ENCODE results near the gene ANKS1B. TPM values are rescaled to one million over a fixed set of nuclear protein-coding genes. Genes with fewer than 3 reads are reported as not detected.

ANKS1B gene
- total RNA-seq, 1 experiment from 2014 or later: 0.54 TPM

DNA sequence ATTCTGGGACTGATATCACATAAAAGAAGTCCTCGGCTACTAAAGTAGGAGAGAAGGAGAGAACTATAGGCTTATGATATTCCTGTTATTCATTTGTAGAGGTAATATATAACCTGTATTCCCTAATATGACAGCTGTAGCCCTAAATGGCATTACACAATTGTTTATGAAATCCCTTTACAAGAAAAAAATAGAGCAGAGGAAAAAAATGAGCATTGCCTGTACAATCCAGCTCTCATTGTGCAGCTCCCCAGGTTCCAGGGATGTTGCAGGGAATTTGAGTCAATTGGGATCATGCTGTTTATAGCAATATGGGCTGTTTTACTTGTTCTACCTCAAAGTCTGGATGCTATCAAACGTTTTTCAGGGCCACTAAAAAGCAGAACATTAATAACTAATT, 1166.5 kb downstream of the ANKS1B start:
- no peaks in the 10 kb centered on the region for H4K20me1 ChIP-seq (ENCODE audit: insufficient read depth)
- intact Hi-C loops (cut with micrococcal nuclease): no loop called here
- H3K4me3 ChIP-seq (replicated peaks in 1 of 2; ENCODE audit: low read depth in 1 of 2, low read length in 2 of 2): no peak overlapping the region
- H3K36me3 ChIP-seq (ENCODE audit: control insufficient read depth in 1 of 2, insufficient read depth in 2 of 2, low read length in 2 of 2): no peaks in the 10 kb centered on the region
- TF ChIP-seq POLR2AphosphoS5 (IDR thresholded peaks at IDR 0.05; ENCODE audit: low read depth, low read length): no peak
- TF ChIP-seq JUND (IDR thresholded peaks at IDR 0.05): no peak
- TF ChIP-seq SRF (IDR thresholded peaks at IDR 0.05; ENCODE audit: low read depth): no peak
- no peak for TF ChIP-seq FOSL1 (IDR thresholded peaks at IDR 0.05; ENCODE audit: low read depth)
- no peak for TF ChIP-seq CTCF (IDR thresholded peaks at IDR 0.05 in 2 of 3, conservative IDR thresholded peaks at IDR 0.05 in 1 of 3; ENCODE audit: borderline replicate concordance in 1 of 3, insufficient read depth in 1 of 3, low read depth in 2 of 3, low read length in 2 of 3)
- TF ChIP-seq RAD21 (IDR thresholded peaks at IDR 0.05; ENCODE audit: low read depth): no peak
- no peak for TF ChIP-seq TCF7L2 (IDR thresholded peaks at IDR 0.05; ENCODE audit: borderline replicate concordance, extremely low read depth, insufficient read depth, insufficient read length)
- no peak for TF ChIP-seq SIN3A (IDR thresholded peaks at IDR 0.05; ENCODE audit: low read depth)
- no peak for TF ChIP-seq YY1 (IDR thresholded peaks at IDR 0.05; ENCODE audit: extremely low read depth, insufficient replicate concordance, low read depth, low read length)
- no peak for TF ChIP-seq EZH2 (IDR thresholded peaks at IDR 0.05)
- TF ChIP-seq ELF1 (IDR thresholded peaks at IDR 0.05; ENCODE audit: borderline replicate concordance, low read depth): no peak
- no peak for TF ChIP-seq SP1 (IDR thresholded peaks at IDR 0.05; ENCODE audit: low read depth)
- TF ChIP-seq ZNF274 (IDR thresholded peaks at IDR 0.05; ENCODE audit: low read depth, low read length): no peak
- TF ChIP-seq, protein P1, sequence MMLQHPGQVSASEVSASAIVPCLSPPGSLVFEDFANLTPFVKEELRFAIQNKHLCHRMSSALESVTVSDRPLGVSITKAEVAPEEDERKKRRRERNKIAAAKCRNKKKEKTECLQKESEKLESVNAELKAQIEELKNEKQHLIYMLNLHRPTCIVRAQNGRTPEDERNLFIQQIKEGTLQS (IDR thresholded peaks at IDR 0.05): no peak
- no peak for TF ChIP-seq POLR2A (IDR thresholded peaks at IDR 0.05; ENCODE audit: borderline replicate concordance, extremely low read depth, insufficient read depth, insufficient read length)
- TF ChIP-seq EGR1 (IDR thresholded peaks at IDR 0.05; ENCODE audit: low read depth): no peak
- no peak for TF ChIP-seq EZH2phosphoT487 (IDR thresholded peaks at IDR 0.05; ENCODE audit: borderline replicate concordance)
- no peak for TF ChIP-seq CBX3 (IDR thresholded peaks at IDR 0.05; ENCODE audit: low read depth)
- TF ChIP-seq ZFX (IDR thresholded peaks at IDR 0.05): no peak
- BruUV-seq (replicated peaks): no TSS peak
- no peaks in the 10 kb centered on the region for H3K9me2 ChIP-seq (ENCODE audit: insufficient read depth)
- ChIA-PET POLR2A (no interaction called here), CTCF (no interaction called here), RAD21 (ENCODE audit: low non-redundant PET in 1 of 2, low total read pairs in 2 of 2, uncharacterized antibody in 2 of 2, unreplicated experiment in 2 of 2) (no interaction called here)
- DNase-seq (ENCODE audit: low read depth, low spot score) (no peak), ATAC-seq (no peak)
- no peak overlapping the region for H2AFZ ChIP-seq (ENCODE audit: low read depth, low read length, poor library complexity, severe bottlenecking)
- H3K9me3 ChIP-seq (ENCODE audit: control insufficient read depth in 1 of 2, insufficient read depth in 1 of 2, low read depth in 1 of 2, low read length in 2 of 2): no peaks in the 10 kb centered on the region
- no peak overlapping the region for H3K9ac ChIP-seq (ENCODE audit: low read length)
- H3K4me2 ChIP-seq (ENCODE audit: low read length): no peak overlapping the region
- peaks cover 57% of the 10 kb centered on the region for H3K27me3 ChIP-seq (ENCODE audit: insufficient read depth, low read length)
- no peak overlapping the region for H3K27ac ChIP-seq (ENCODE audit: low read depth, low read length)
- no peaks in the 10 kb centered on the region for H3K4me1 ChIP-seq (ENCODE audit: control insufficient read depth in 1 of 2, insufficient read depth in 2 of 2, low read length in 2 of 2)
- H3K79me2 ChIP-seq (ENCODE audit: insufficient read depth, low read length): no peaks in the 10 kb centered on the region

Measured in HCT116 (cell line).